HL-60 (cell line): ENCODE data around the gene ZC3H14.

Experiments
- POLR2AphosphoS5 ChIP-seq: IDR thresholded peaks from 2 replicates; pipeline ENCODE4 v1.6.1; 2012; ENCODE audit warnings: low read depth
- REST ChIP-seq: IDR thresholded peaks from 2 replicates; pipeline ENCODE4 v1.6.1; 2012; ENCODE audit warnings: low read depth; ENCODE audit not compliant: insufficient replicate concordance
- TF ChIP-seq, protein P1 (sequence below): IDR thresholded peaks from one replicate; pipeline ENCODE4 v1.5.1; 2011; ENCODE audit warnings: low read length, control low read depth, inconsistent platforms; ENCODE audit not compliant: insufficient read depth

- TF ChIP-seq, protein P1, sequence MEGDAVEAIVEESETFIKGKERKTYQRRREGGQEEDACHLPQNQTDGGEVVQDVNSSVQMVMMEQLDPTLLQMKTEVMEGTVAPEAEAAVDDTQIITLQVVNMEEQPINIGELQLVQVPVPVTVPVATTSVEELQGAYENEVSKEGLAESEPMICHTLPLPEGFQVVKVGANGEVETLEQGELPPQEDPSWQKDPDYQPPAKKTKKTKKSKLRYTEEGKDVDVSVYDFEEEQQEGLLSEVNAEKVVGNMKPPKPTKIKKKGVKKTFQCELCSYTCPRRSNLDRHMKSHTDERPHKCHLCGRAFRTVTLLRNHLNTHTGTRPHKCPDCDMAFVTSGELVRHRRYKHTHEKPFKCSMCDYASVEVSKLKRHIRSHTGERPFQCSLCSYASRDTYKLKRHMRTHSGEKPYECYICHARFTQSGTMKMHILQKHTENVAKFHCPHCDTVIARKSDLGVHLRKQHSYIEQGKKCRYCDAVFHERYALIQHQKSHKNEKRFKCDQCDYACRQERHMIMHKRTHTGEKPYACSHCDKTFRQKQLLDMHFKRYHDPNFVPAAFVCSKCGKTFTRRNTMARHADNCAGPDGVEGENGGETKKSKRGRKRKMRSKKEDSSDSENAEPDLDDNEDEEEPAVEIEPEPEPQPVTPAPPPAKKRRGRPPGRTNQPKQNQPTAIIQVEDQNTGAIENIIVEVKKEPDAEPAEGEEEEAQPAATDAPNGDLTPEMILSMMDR: no peak
- no peak for TF ChIP-seq REST
- TF ChIP-seq POLR2AphosphoS5: no peak
These were observed 44.0 kb upstream of the ZC3H14 start for GRCh38 chr14:88518592-88519512.
